HUDEP-2 (cell line): ENCODE data around the gene WWOX.

Source experiments
- DNase-seq, 76 experiments: peaks; one replicate each; lab custom pipeline; 2025; ENCODE audit not compliant: unreplicated experiment in 76 of 76; lab: John Stamatoyannopoulos, UW

The WWOX gene

DNA sequence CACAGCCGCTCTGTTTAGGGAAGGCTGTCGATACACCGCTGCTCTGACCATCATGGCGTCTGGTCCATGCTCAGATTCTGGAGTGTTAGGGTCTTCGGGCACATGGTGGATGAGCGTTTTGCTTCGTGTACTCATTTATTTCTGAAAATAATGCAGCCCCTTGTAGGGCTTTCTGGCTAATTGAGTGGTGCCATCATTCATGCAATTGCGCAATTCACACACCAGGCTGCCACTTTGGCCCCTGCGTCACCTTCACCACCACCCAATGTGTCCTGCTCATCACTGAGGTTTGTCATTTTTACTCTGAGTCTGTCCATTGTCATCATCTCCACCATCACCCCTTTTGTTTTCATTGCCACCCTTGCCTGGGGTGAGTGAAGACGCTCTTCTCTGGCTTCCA lies 557.4 kb downstream of the WWOX start:
- DNase-seq: no peak

DNA sequence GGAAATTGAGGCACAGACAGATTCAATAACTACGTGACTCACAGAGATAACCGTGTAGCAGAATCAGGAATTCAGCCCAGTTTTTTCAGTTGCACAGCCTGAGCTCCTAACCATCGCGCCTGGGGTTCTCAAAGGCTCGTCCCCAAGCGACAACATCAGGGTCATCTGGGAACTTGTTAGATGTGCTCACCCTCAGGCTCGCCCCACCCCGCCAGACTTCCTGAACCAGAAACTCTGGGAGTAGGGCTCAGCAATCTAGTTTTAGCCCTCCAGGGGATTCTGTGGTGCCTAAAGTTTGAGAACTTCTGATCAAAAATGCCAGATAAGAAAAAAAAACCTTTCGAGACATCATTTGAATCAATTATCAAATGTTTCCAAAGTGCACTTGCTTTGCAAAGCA lies 559.8 kb downstream of the WWOX start:
- no peak for DNase-seq

DNA sequence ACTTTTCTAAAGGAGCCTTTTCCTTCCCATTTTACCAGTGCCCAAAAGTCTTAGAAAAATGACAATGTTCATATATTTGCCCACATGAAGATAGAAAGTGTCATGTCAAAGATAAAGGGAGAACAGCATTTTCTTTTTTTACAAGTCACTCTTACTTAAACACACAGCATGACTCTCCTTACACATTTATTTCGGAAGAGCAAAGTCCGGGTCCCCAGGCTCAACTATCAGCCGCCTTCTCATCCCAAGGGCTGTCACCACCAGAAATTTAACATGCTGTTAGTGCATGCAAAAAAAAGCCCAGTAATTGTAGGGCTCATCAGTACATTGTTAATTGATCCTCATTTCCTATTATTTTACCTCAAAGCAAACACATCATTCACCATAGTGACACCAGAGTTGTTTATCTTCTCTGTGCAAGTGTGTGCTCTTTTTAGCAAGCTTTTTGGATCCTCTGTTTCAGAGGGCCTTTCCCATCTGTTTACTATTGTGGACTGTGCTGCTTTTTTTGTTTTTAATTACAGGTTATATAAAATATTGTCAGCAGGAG lies 560.3 kb downstream of the WWOX start:
- DNase-seq: no peak

DNA sequence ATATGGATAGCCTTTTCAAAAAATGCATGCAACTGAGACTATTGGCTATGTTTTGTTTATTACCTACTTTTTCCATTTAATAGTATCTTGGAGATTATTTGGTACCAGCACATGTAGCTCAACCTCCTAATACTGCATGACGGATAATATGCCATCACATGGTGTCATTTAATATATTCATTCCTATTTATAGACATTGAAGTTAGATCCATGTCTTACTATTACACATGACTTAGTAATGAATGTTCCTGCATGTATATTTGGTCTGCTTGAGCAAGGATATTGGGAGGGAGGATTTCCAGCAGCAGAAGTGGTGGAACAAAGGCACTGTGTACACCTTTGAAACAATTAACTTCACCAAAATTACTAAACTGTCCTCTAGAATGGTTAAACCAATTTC lies 561.3 kb downstream of the WWOX start:
- no peak for DNase-seq

DNA sequence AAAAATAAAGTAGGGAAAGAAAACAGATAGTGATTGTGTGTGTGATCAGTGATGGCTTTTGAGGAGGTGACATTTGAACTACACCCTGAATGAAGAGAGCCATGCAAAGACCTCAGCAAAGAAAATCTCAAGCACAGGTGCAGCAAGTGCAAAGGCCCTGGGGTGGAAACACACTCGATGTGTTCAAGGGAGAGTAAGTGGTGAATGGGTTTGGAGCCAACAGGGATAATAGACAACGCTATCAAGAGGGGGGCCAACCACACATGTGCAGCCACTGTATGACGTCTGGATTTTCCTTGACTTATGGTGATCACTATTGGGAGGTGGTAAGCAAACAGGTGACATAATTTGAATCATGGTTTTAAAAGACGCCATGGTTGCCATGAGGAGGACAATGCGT lies 564.2 kb downstream of the WWOX start:
- DNase-seq: no peak

DNA sequence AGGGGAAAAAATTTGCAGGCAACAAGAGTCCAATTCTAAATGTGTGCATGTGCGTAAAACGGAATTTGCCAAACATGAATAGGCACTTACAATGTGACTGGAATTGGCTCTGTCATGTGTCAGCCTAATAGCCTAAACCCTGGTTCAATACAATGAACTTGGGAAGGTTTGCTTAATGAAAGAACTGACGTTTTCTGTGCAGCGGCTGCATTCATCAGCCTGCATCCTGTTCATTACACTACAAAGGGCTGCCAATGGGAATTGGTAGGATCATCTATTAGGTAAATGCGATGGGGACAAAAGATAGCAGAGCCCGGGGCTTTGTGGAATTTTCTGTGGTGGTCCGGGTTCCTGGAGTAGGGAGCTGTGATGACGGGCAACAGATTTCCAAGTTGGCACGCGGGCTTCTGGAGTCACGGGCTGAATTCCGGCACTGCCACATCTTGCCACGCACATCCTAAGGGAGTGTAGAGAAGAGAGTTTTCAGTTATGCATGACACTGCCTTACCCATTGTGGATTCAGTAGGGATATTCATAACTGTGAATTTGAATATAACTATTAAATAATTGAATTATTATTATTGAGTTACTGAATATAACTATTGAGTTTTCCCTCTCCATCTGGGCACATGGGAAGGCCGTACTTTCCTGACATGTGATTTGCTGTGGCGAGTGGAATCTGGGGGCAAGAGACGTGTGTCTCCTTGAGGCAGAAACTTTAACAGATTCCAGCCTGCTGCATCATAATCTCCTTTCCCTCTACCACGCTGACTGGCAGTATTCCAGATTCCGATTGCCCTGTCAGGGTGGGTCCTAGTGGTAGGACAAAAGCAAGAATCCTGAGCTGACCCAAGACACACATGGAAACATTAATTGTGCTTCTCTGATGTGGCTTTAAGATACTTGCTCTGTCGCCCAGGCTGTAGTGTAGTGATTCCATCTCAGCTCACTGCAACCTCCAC lies 565.6 kb downstream of the WWOX start:
- DNase-seq: no peak

DNA sequence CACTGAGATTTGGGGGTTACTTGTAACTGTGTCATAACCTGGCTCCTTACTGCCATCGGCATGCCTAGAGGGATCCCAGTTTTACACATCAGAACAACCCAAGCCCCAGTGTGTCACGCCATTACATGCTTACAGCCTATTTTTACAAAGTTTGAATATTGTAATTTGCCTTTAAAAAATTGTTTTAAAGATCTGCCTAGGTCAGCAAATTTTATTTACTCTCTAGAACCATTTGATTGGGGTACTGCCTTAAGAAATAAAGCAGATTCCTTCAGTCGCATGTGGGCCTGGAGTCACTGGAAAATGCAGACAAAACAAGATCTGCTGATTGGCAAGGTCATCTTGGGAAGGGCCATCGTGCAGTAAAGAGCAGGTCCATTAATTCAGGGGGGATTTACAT lies 566.9 kb downstream of the WWOX start:
- no peak for DNase-seq

DNA sequence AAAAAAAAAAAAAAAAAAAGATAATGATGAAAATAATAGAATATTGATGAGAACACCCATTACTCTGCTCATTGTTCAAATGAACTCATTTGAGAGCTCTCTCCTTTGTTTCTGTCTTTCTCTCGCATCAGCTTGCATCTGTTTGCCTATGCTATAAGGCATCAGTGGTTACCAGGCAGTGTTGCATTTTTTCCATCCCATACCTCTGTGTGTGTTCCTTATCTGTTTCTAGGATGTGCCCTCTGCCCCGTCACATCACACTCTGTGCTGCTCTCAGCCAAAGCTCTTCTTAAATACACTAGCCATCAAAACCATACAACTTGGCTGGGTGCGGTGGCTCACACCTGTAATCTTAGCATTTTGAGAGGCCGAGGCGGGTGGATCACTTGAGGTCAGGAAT lies 568.2 kb downstream of the WWOX start:
- no peak for DNase-seq

DNA sequence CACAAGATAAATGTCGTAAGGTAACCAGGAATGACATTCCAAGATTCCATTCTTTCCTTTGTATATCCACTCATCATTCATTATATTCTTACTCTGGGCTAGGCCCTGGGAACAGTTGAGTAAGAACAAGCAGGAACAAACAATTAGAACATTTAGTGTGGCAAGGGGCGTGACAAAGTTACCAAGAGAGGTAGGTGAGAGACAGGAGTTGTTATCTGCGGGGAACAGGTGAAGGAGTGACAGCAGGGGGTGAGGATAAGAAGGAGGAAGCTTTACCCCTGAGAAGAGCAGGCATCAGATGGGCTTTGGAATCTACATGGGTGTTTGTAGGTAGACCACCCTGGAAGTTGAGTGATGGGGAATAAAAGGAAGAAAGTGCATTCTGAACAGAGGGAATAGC lies 568.9 kb downstream of the WWOX start:
- no peak for DNase-seq

DNA sequence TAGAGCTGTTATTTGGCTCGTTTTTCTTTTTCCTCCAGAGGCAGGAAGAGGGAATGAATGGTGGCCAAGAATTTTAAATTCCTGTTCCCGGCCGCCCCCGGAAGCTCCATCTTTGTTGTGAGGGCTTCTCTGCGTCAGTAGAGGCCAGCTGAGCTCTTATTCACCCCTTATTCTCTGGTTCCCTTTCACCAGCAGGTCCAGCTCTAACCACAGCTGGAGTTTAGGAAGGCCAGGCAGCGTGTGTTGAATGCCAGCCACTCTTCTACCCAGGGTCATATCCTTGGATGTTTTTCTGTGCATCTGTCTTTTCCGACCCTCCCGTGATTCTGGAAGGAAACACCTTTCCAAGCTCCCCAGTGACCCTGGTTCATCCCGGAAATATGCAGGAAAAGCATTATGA lies 570.5 kb downstream of the WWOX start:
- no peak for DNase-seq

DNA sequence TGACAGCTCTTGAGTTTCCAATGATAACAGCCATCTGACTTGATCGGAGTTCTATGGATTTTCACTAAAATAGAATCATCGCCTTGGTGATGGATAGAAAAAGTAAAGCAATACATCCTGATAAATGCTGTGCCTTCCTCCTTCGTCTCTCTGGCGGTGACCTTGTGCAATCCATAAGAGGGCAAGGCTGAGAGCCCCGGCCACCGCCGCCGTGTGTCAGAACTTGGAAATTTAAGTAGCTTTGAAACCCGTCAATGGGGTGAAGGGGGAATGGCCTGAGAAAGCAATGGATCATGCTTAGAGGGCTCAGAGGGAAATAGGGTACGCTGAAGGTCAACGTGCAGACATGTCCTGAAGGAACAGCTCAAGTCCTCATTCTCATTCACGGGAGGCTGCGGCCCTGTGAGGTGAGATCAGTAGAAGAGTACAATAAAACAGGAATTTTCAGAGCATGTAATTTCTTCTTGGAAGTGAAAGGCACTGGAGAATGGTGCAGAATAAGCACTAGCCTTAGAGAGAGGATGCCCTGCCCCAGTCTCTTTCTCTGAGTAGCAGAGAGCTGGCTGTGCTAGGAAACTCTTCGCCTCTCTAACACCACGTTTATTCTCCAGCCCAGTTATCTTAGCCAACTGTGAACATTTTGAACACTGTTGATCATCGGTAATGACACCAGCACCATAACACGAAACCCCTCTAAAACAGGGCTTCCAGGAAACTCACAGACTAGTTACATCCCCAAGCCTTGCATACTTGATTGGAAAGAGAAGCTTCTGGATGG lies 573.5 kb downstream of the WWOX start:
- DNase-seq: no peak

DNA sequence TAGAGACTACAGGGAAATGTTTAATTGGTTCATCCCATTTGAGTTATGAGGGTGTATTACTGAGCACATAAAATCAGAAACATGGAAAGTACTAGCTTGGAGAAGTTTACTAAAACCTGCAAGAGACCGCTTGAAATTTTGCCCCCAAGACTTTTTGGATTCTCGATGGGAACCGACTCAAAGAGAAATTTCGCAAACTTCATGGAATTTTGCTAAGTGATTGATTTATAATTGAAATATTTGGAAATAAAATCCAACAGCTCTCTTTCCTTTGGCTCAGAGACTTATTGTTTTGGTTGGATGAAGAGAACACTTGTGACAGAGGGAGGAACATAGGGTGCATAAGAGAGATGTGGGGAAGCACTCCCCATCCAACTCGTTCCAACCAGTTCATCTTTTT lies 574.4 kb downstream of the WWOX start:
- no peak for DNase-seq

DNA sequence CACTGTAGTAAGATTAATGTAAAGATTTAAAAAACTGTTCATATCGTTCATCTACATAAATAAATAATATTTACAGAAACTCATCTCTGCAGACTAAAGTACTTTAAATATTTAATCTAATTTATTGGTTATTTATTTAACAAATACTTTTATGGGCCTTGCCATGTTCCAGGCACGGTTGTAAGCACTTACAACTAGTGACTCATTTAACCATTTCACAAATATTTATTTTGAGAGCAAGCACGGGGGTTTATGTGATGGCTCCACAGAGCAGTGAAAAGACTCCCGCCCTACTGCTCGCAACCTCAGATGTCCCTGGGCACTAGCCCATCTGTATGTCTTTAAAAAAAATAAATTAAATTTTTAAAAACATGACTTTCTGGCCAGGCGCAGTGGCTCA lies 575.9 kb downstream of the WWOX start:
- no peak for DNase-seq

DNA sequence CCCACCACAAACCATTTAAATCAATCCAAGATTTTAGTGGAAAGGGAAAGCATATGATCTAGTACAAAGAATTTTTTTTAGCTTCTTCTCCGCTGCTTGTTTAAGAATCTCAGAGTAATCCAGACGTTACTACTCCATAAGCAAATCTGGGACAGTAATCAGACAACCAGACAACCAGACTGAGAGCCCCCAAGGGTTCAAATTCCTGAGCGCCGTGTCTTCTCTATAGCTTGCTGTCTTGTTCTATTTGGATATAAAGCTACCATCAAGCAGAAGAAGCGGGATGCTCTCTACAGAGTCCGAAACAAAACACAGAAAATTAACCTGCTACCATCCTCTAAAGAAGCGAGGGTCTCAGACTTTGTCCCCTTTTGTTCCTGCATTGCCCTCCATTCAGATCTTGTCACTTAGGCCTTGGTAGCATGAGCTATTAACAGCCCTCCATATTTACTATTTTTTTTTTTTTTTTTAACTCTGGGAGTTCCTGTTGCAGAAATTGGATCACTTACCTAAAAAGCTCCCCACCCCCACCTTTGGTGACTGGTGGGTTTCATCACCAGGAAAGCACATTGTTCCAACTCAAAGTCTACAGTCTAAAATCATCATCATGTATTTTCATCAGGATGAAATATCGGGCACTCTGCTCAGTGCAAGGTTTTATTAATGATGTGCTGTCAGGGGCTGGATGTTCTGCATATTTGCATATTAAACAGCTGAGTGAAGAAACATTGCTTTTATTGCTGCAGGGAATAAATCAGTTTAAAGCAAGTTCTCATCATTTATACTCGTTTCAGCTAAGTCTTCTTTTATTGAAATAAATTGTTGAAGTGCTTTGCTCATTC lies 576.7 kb downstream of the WWOX start:
- no peak for DNase-seq

DNA sequence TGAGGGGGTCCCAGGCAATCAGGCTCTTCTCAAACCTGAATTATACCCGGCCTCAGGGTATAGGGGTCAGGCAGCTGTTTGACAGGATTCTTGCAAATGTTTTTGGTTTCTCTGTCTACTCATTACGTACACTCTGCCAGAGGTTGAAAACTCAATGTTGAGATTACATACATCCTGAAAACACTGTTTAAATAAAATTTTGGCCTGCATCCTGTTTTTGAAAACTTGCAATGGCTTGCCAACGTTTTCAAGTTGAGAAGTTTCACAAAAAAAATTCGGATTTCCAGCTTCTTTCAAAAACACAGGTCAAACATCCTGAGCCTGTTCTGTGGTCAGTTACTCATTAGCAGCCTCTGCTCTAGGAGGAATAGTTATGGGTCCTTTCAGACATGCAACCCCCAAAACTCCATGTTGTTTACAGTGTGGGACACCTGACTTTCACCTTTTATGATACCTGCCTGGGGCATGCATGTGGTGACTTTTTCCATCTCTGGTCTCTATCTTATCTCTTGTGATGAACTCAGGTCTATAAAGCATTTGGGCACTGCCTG lies 577.8 kb downstream of the WWOX start:
- DNase-seq: no peak

DNA sequence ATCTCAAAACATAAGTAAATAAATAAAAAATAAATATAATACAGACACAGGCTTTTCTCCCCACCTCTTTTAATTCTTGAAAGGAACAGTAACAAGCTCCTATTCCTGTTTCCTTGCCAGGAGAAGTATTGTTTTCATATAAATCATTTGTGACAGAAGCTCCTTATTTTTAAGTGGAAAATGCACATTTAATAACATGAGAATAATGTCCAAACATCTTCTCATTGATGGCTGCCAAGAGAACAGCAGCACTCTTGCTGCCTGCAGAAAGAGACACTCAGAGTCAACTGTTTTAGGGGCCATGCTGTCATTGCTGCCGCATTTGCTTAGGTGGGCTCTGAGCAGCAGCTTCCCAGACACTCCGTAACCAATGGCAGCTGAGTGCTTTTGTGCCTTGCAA lies 580.1 kb downstream of the WWOX start:
- DNase-seq: no peak

DNA sequence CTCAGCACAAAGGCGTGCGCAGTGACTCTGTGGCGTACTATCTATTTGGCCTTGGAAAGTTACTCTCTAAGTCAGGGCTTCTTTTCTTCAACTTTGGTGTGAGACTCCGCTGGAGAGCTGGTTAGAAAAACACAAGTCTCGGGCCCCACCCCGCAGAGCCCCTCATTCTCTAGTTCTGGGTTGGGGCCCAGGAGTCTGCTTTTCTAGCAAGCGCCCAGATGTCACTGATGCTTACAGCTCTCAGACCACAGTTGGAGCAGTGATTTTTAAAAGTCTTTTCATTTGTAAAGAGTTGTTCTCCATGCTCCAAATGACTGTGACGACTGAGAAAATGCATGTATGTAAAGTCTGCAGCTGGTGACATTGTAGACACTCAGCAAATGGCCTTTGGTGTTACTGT lies 582.3 kb downstream of the WWOX start:
- no peak for DNase-seq

DNA sequence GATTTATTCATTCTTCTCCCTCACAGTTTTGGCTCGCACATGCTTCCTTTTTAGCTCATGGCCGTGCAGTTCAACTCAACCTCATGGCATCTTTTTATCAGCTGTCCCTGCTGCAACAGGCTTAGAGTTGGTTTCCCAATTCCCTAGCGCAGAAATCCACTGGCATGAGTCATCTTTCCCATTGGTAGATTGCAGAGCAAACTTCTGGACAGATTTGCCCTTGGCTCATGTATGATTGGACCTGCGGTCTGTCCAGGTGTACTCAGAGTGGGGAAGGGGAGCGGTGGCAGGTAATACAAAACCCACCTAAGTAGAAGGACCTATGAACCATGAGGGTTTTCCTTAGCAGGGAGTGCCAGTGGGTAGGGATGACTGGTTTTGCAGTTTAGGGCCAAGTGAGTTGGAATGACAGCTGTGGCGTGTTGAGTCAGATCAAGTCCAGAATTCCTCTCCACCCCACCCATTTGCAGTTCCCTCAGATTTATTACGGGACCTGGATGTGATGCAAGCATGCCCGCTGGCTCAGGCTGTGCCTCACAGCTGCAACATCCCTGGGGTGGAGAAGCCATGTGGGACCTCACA lies 584.7 kb downstream of the WWOX start:
- no peak for DNase-seq

DNA sequence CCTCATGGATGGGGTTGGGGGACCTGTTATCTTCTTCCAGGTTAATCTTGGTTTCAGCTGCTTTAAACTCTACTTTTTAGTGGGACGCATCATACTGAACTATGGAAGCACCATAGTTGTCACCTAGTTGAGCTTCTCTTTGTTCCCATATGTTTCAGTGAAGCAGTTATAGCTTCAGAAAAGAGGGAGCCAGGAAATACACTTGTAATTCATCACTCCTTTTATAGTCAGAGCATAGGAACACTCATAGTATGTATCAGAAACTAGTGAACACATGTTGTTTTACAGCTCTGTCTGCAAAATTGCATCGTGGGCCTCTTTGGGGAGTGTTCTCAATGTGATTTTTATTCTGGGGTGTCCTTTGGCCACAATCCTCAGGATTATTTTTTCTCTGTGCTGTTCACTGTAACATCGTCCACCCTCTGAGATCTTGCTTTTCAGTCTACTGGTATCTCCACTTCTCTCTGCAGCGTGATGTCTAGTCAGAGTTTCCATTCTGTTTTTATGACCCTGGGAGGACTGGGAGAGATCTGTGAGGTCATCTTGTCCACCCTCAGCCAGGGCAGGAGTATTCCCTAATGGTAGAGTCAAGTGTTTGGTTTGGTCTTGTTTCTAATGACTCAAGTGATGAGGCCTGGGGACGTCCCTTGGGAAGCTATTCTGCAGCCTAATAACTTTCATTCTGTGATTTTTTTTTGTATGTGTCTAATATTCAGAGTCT lies 585.4 kb downstream of the WWOX start:
- no peak for DNase-seq

DNA sequence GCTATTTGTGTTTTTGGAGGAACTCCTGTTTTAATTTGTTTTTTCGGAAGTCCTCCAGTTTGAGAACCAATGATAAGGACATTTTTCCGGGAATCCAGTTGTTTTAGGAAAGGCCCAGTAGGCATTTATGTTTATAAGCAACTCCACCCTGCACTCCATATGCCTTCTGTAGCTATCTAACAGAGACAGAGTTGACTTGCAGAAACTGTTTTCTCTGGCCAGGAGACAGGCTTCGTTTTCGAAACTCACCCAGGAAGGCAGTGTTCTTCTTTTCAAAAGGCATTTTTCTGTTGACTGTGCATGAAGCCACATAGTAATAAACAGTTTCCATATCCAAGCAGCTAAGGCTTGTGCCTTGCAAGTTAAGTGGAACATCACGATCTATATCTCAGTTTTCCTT lies 587.1 kb downstream of the WWOX start:
- DNase-seq: no peak
